ENCODE results near the gene PIANP. TPM values are rescaled to one million over a fixed set of nuclear protein-coding genes. Genes with fewer than 3 reads are reported as not detected.

Gene PIANP
- total RNA-seq, 2 donors from 2014 or later = not detected

- Histone ChIP-seq H3K27me3 (peaks cover 0 to 3% of the 10 kb centered on the region in 2 donors), H3K9me3 (no peaks in the 10 kb centered on the region), H3K4me1 (peaks cover 0 to 13% of the 10 kb centered on the region in 2 donors), H3K36me3 (no peaks in the 10 kb centered on the region), H3K27ac (no peak overlapping the region), H3K4me3 (no peak overlapping the region)
- TF ChIP-seq, protein P1, sequence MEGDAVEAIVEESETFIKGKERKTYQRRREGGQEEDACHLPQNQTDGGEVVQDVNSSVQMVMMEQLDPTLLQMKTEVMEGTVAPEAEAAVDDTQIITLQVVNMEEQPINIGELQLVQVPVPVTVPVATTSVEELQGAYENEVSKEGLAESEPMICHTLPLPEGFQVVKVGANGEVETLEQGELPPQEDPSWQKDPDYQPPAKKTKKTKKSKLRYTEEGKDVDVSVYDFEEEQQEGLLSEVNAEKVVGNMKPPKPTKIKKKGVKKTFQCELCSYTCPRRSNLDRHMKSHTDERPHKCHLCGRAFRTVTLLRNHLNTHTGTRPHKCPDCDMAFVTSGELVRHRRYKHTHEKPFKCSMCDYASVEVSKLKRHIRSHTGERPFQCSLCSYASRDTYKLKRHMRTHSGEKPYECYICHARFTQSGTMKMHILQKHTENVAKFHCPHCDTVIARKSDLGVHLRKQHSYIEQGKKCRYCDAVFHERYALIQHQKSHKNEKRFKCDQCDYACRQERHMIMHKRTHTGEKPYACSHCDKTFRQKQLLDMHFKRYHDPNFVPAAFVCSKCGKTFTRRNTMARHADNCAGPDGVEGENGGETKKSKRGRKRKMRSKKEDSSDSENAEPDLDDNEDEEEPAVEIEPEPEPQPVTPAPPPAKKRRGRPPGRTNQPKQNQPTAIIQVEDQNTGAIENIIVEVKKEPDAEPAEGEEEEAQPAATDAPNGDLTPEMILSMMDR (IDR thresholded peaks at IDR 0.05) = no peak
- no peak for DNase-seq (ENCODE audit: low spot score)
Observed at GRCh38 chr12:6693832-6694355, 6.7 kb downstream of the PIANP start.

- Histone ChIP-seq H3K27ac (no peak overlapping the region), H3K36me3 (no peaks in the 10 kb centered on the region), H3K4me3 (no peak overlapping the region), H3K9me3 (no peaks in the 10 kb centered on the region), H3K27me3 (no peaks in the 10 kb centered on the region), H3K4me1 (peaks cover 0 to 19% of the 10 kb centered on the region in 2 donors)
- no peak for DNase-seq (ENCODE audit: low spot score)
- TF ChIP-seq, protein P1 (IDR thresholded peaks at IDR 0.05) = no peak
Observed at GRCh38 chr12:6692888-6693287, 7.7 kb downstream of the PIANP start.

DNA sequence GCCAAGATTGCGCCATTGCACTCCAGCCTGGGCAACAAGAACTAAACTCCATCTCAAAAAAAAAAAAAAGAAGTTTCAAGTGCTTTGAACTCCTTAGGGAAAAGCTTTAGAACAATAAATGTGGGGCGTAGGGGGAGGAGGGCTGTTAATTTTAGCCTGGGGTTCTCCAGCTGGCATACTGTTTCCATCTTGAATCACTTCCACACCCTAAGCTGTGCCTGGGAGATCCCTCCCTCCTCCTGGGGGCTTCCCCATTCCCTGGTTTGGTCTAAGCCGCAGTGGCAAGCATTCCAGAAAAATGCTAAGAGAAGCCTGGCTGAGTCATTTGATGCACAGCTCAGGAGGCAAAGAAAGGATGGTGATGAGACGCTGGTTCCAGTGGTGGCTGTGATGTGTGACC lies 9.1 kb downstream of the PIANP start:
- Histone ChIP-seq H3K9me3 (no peaks in the 10 kb centered on the region), H3K4me1 (peaks cover 0 to 34% of the 10 kb centered on the region in 2 donors), H3K4me3 (no peak overlapping the region), H3K27ac (no peak overlapping the region), H3K36me3 (no peaks in the 10 kb centered on the region), H3K27me3 (no peaks in the 10 kb centered on the region)
- TF ChIP-seq, protein P1 (IDR thresholded peaks at IDR 0.05) = no peak
- DNase-seq (ENCODE audit: low spot score) = no peak

DNA sequence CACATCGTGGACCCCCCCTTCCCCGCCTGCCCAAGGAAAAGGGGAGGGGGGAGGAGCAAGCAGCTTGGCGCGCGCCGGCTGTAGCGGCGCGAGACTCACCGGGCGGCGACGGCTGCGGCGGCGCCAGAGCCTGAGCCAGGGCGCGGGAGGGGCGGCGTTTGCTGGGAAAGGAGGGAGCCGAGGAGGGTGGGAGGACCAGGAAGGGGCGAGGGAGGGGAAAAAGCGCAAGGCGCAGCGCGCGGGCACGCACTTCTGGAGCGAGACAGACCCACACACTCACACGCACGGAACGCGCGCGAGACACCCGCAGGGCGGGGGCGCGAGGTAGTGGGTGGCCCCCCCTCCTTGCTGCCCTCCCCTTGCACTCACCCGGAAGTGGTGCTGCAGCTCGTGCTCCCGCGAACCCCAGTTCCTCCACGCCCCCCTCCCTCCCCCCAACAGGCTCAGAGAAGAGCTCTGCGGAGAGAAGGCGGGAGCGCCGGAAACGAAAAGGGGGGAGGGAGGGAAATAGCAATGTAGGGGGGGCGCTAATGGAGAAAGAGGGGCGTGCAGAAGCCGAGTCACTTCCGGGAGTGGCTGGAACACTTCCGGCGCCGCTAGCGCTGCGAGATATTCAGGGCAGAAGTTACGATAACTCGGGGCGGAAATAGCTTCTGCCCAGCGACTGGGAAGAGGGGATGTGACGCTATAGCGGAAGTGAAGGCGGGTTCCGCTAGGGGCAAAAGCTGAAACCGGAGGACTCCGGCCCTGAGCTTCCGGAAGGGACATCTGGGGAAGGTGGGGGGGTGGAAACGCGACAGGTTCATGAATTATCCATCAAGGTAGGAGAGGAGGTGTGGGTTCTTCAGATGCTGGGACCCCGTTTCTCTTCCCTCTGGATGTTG lies 11.4 kb downstream of the PIANP start, which contains the start of gene ZNF384:
Gene ZNF384, minus strand, starts transcription at position 377 of the 884 bp plus-strand sequence. CDS start 9,855 bp downstream, outside the sequence.
- Histone ChIP-seq H3K4me3 (peak within 1 kb of the TSS; percentile 80 to 91), H3K27ac (peak within 1 kb of the TSS; percentile 95 to 97), H3K4me1 (peaks cover 0 to 40% of the 10 kb centered on the region in 2 donors), H3K9me3 (no peaks in the 10 kb centered on the region), H3K36me3 (no peaks in the 10 kb centered on the region), H3K27me3 (no peaks in the 10 kb centered on the region)
- DNase-seq (ENCODE audit: low spot score) = peak; percentile 98
- TF ChIP-seq, protein P1 (IDR thresholded peaks at IDR 0.05) = peak in 1 of 2 donors; percentile 18

DNA sequence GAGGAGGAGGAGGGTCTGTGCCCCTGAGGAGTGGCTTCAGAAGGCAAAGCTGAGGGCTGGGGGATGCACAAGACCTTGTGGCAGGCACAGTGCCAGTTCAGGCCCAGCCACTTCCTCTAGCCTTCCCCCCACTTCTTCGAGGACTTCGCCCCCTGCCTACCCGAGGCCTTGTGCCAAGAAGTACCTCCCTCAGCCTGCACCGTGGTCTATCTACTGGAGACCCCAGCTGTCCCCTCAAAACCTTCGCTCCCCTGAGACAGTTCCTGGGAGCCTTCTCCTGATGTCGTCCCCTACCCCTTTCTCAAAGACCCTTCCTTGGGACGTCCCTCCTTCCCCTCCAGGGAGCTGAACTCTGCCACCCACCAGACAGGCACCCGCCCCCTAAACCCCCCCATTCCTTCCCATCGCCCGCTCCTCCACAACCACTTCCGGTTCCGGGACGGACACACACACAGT lies 12.0 kb downstream of the PIANP start:
- Histone ChIP-seq H3K27ac (peak overlapping the region; percentile 95 to 97), H3K4me3 (peak overlapping the region; percentile 80 to 91), H3K9me3 (no peaks in the 10 kb centered on the region), H3K4me1 (peaks cover 0 to 40% of the 10 kb centered on the region in 2 donors), H3K36me3 (no peaks in the 10 kb centered on the region), H3K27me3 (no peaks in the 10 kb centered on the region)
- DNase-seq (ENCODE audit: low spot score) = no peak
- TF ChIP-seq, protein P1 (IDR thresholded peaks at IDR 0.05) = no peak

Data from right atrium auricular region (tissue), 2 donors.